ENCODE measurements around the gene CEMIP2.

GRCh38 chr9:71780953-71781352 is 12.6 kb upstream of the CEMIP2 start:
- no peak for TF ChIP-seq EED (IDR thresholded peaks at IDR 0.05; ENCODE audit: low read depth)
- no peak for TF ChIP-seq CTCF (IDR thresholded peaks at IDR 0.05 in 2 of 3, conservative IDR thresholded peaks at IDR 0.05 in 1 of 3; ENCODE audit: control insufficient read depth in 2 of 3, extremely low read depth in 1 of 3, insufficient read depth in 1 of 3, low read depth in 3 of 3, low read length in 3 of 3)
- no peak for TF ChIP-seq CEBPB (IDR thresholded peaks at IDR 0.05; ENCODE audit: borderline replicate concordance in 1 of 2, low read depth in 2 of 2, low read length in 2 of 2)
- TF ChIP-seq EP300 (IDR thresholded peaks at IDR 0.05; ENCODE audit: borderline replicate concordance in 1 of 2, control insufficient read depth in 1 of 2, low read depth in 2 of 2, low read length in 2 of 2): no peak
- TF ChIP-seq FOXM1 (IDR thresholded peaks at IDR 0.05; ENCODE audit: low read depth, low read length): no peak

All from GM12878 (cell line).